T-helper 1 cell treated with Interleukin-12 subunit alpha and Interleukin-12 subunit beta and Interleukin-4 antibody, amounts not matched to agents 30 μg/mL and 1 μg/mL, for 36 hours (primary cell): ENCODE data around the gene NUTM2E.
"Not testable (repeated sequence)": the region's sequence is repeated elsewhere in the genome, so short reads cannot be mapped to it uniquely, and the experiment has no call there.

Source experiments
- H3K27ac Mint-ChIP-seq: one replicate; pipeline ENCODE4 v1.8.0; 2021; ENCODE audit warnings: mild to moderate bottlenecking, mixed read lengths
- H3K27me3 Mint-ChIP-seq: one replicate; pipeline ENCODE4 v1.8.0; 2021; ENCODE audit warnings: low read depth, mixed read lengths
- H3K36me3 Mint-ChIP-seq: one replicate; pipeline ENCODE4 v1.8.0; 2021; ENCODE audit warnings: low read depth, mixed read lengths
- H3K4me1 Mint-ChIP-seq: one replicate; pipeline ENCODE4 v1.8.0; 2021; ENCODE audit warnings: low read depth, mixed read lengths
- H3K4me3 Mint-ChIP-seq: one replicate; pipeline ENCODE4 v1.8.0; 2021; ENCODE audit warnings: mild to moderate bottlenecking, moderate library complexity, mixed read lengths
- H3K9me3 Mint-ChIP-seq: one replicate; pipeline ENCODE4 v1.8.0; 2021; ENCODE audit warnings: mixed read lengths

Gene NUTM2E

DNA sequence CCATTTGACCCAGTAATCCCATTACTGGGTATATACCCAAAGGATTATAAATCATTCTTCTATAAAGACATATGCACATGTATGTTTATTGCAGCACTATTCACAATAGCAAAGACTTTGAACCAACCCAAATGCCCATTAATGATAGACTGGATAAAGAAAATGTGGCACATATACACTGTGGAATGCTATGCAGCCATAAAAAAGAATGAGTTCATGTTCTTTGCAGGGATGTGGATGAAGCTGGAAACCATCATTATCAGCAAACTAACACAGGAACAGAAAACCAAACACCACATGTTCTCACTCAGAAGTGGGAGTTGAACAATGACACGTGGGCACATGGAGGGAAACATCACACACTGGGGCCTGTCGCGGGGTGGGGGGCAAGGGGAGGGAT lies 7.3 kb downstream of the NUTM2E start:
- H3K27me3 Mint-ChIP-seq, H3K4me1 Mint-ChIP-seq, H3K27ac Mint-ChIP-seq, H3K36me3 Mint-ChIP-seq, H3K9me3 Mint-ChIP-seq, H3K4me3 Mint-ChIP-seq: not testable (repeated sequence)

DNA sequence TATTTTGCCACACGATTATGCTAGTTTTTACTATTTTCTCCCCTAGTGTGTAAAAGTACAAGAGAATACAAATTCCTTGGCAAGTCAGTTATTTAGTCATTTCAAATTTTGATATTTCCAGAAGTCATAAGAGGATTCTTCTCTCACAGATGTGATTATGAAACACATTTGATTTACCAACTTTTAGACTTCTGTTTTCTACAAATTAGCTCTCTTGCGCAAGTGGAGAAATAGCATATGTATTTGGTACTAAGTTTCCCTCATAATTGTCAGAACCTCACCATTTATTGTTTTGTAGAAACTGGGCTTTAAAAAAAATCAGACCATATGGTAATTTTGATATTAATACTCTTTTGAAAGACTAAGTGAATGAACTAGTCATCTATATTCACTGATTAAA lies 9.4 kb downstream of the NUTM2E start:
- not testable (repeated sequence) for H3K27ac Mint-ChIP-seq, H3K27me3 Mint-ChIP-seq, H3K9me3 Mint-ChIP-seq, H3K4me3 Mint-ChIP-seq, H3K4me1 Mint-ChIP-seq, H3K36me3 Mint-ChIP-seq

DNA sequence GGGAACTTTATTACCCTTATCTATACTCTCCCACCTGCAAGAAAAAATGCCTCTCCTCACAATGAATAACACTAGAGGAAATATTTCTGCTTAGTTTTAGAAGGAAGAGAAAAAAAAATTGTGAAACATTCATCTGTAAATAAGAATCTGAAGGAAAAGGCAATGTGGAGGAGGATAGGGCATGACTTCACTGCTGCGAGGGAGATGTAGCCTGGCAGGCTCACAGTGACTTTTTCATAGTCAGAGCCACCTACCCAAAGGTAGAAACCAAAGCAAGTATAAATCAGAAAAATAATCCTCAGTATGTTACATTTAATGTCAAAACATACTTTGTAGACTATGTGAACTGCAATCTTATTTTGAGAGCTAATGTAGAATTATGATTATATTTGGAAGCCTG lies 10.4 kb downstream of the NUTM2E start:
- not testable (repeated sequence) for H3K27me3 Mint-ChIP-seq, H3K27ac Mint-ChIP-seq, H3K4me3 Mint-ChIP-seq, H3K36me3 Mint-ChIP-seq, H3K9me3 Mint-ChIP-seq, H3K4me1 Mint-ChIP-seq

DNA sequence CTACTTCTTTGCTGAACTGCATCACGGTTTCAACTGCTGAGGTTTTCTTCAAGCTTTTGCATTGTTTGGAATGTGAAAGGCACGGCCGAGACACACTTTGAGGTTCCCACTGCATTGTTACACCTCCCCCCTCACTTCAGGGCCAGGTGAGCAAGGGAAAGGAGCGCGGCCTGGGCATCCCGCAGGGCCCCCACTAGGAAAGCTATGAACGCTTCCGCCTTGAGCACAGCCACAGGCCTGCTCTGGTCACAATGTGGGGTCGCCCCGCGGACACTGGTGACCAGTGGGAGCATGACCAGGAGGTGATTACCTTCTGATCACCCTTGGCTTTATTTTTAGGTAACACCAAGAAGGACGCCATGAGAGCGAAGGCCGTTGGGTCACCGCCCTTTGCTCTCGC lies 11.9 kb downstream of the NUTM2E start:
- not testable (repeated sequence) for H3K36me3 Mint-ChIP-seq, H3K4me3 Mint-ChIP-seq, H3K27me3 Mint-ChIP-seq, H3K9me3 Mint-ChIP-seq, H3K4me1 Mint-ChIP-seq, H3K27ac Mint-ChIP-seq

DNA sequence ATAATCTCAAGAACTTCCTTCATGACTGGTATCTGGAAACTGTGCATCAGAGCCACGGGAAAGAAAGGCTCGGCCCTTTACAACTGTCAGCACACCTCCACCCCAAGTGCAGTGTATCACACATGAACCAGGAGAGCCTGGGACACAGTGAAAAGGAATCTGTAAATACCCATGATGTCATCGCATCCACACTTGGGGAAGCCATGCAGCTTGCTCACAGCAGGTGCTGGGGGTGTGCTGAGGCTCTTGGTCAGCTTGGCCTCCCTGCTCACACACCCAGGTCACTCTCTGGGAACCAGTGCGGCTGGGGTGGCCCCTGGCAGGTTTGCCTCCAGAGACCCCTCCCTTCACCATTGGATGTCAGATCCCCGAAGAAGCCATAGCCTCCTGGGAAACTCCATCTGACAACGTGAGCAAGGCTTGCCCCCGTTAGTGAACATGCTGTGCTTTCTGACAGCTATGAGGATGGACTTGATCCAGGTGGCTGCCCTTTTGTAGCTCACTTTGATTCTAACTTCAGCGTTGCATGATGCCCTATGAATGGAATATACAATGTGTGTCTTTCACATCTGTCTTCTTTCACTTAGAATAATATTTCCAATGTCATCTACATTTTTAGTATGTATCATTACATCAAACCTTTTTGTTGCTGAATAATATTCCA lies 26.8 kb downstream of the NUTM2E start:
- not testable (repeated sequence) for H3K4me3 Mint-ChIP-seq, H3K36me3 Mint-ChIP-seq, H3K27ac Mint-ChIP-seq, H3K27me3 Mint-ChIP-seq, H3K9me3 Mint-ChIP-seq, H3K4me1 Mint-ChIP-seq

DNA sequence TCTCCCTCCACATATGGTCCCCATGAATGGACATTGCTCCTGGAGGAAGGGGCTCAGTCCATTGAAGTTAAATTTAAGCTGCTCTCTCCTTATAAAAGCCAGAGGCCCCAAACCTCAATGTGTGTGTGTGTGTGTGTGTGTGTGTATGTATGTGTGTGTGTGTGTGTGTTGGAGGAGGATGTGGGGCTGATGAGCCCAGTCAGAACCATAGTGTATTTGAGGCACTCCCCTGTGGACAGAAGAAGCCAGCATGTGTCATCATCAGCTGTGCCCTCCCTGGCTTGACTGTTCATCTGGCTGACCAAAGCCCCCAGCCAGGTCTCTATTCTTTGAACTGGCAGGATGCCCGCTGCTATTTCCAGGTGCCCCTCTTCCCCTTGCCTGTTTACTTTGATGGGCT lies 35.7 kb downstream of the NUTM2E start:
- not testable (repeated sequence) for H3K36me3 Mint-ChIP-seq, H3K4me1 Mint-ChIP-seq, H3K9me3 Mint-ChIP-seq, H3K4me3 Mint-ChIP-seq, H3K27me3 Mint-ChIP-seq, H3K27ac Mint-ChIP-seq

DNA sequence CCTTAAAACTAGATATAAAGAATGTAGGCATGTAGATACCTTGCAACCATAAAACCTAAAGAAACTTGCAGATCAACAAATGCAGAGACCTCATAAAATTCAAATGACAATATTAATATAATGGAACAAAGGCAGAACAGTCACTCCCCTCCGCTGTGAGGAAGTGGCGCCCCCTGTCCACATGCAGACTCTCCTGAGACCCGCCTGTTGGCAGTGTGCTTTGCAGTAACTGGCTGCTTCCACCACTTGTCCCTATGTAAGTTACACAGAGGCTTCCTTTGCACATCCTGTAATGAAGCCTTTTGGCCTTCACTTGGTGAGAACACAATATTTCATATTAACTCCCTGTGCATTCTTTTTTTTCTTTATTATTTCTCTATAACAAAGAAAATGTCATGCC lies 36.3 kb downstream of the NUTM2E start:
- H3K27me3 Mint-ChIP-seq, H3K36me3 Mint-ChIP-seq, H3K9me3 Mint-ChIP-seq, H3K27ac Mint-ChIP-seq, H3K4me1 Mint-ChIP-seq, H3K4me3 Mint-ChIP-seq: not testable (repeated sequence)

DNA sequence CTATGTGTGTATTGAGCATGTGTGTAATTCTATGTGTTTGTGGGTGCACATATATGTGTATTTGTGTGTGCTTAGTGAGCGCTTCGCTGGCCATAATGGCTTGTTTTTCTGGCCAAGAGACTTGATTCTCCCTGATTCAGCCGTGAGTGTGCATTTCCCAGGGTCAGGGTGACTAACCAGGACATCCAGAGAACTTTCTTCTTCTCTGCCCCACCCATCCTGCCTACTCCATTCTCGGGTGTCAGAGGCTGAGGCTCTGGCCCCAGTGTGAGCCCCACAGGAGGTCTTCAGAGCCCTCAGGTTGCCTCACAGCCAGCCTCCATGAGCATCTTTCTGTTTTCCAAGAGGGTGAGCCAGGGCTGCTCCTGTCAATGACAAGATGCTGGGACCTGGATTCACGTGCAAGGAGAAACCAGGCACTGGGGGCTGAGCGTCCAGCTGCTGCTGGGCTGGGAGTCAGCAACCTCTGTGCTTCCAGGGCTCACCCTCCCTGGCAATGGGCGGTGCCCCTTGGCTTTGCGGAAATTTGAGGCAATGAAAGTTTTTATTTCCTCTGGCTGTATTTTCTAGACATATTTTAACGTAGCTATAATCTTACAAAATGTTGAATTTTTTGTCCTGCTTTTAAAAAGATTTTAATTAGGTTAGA lies 40.5 kb downstream of the NUTM2E start:
- not testable (repeated sequence) for H3K4me3 Mint-ChIP-seq, H3K36me3 Mint-ChIP-seq, H3K27me3 Mint-ChIP-seq, H3K9me3 Mint-ChIP-seq, H3K4me1 Mint-ChIP-seq, H3K27ac Mint-ChIP-seq

DNA sequence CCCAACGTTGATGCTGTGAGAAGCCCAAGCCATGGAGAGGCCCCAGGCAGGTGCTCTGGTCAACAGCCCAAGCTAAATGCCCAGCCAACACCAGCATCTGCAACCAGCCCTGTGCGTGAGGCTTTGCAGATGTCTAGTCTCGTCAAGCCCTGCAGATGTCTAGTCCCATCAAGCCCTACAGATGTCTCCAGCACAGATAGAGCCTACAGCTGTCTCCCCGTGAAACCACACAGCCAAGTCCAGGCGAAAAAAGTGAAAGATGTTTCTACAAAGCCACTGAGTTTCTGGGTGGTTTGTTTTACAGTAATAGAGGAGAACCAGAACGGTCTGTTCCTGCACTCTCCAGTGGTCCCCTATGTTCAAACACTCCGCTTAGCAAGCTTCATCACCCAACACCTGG lies 41.5 kb downstream of the NUTM2E start:
- not testable (repeated sequence) for H3K4me1 Mint-ChIP-seq, H3K4me3 Mint-ChIP-seq, H3K27ac Mint-ChIP-seq, H3K27me3 Mint-ChIP-seq, H3K36me3 Mint-ChIP-seq, H3K9me3 Mint-ChIP-seq

DNA sequence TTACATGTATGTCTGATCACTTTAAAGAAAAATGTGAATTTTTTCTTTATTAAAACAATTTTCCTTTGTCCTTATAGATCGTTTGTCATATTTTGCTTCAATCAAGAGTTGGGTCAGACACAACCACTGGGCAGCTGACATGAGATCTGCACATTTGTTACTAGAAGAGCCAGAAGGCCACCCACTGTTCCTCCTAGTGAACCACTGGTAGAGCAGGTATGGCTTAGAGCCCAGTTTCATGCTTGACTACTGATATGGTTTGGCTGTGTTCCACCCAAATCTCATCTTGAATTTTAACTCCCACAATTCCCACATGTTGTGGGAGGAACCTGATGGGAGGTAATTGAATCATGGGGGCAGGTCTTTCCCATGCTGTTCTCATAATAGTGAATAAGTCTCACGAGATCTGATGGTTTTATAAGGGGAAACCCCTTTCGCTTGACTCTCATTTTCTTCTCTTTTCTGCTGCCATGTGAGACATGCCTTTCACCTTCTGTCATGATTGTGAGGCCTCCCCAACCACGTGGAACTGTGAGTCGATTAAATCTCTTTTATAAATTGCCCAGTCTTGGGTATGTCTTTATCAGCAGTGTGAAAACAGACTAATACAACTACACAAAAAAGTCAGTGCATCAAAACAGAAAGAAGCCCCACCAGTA lies 43.0 kb downstream of the NUTM2E start:
- H3K27ac Mint-ChIP-seq, H3K36me3 Mint-ChIP-seq, H3K27me3 Mint-ChIP-seq, H3K9me3 Mint-ChIP-seq, H3K4me1 Mint-ChIP-seq, H3K4me3 Mint-ChIP-seq: not testable (repeated sequence)

DNA sequence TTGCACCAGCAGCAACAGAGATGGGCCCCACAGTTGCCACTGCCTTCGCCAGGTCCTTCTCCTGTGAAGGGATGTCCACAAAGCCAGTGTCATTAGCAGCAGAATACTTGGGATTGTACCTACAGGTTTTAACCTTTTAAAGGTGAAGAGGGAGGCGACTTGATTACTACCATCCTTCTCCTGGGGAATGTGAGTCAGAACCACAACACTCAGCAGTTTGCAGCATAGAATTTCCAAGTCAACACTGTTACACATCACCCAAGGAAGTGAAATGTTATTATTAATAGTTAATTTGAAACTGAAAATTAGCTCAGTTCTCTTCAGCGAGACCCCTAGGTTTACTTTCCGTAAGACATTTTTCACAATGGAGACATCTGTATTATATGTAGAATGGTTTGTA lies 45.2 kb downstream of the NUTM2E start:
- H3K27me3 Mint-ChIP-seq, H3K4me1 Mint-ChIP-seq, H3K4me3 Mint-ChIP-seq, H3K27ac Mint-ChIP-seq, H3K36me3 Mint-ChIP-seq, H3K9me3 Mint-ChIP-seq: not testable (repeated sequence)
